Mesenteric fat pad (tissue), 1 donor: ENCODE measurements around the gene SAMD9. TPM values are rescaled to one million over a fixed set of nuclear protein-coding genes. Genes with fewer than 3 reads are reported as not detected.

Experiments used
- total RNA-seq: library from RNA; stranded (reverse); fragmentation: NEBNext Ultra II Directional; extraction: Animal tissue kit (Norgen Biotek cat#: 25700); gene quantifications from one replicate; pipeline ENCODE4 v1.2.1, GENCODE V29; 2021
- donor health status: DM: yes; HTN: yes; CAD: no.

The SAMD9 gene
- total RNA-seq, 1 donor from 2014 or later: 7.7 TPM

Other genes with a start within 250 kb of the SAMD9 start
- gene SAMD9L, start 30.4 kb upstream of the SAMD9 start, total RNA-seq: 12.4 TPM
- gene HEPACAM2, start 108.5 kb upstream of the SAMD9 start, total RNA-seq: not detected
- gene VPS50, start 114.4 kb upstream of the SAMD9 start, total RNA-seq: 14.7 TPM